ENCODE data around the gene GRM1.

- TF ChIP-seq RARB (CRISPR knock-in tag; IDR thresholded peaks at IDR 0.05) (no peak), BACH2 (CRISPR knock-in tag; IDR thresholded peaks at IDR 0.05; ENCODE audit: borderline replicate concordance) (no peak)
Observed at GRCh38 chr6:146224449-146224848, 195.6 kb downstream of the GRM1 start.

Measured in SK-N-SH treated with all-trans-retinoic acid at 6 μM for 48 hours (cell line).